IPS-18c (cell line): ENCODE results near the gene GCAT.

Experiments
- H3K4me3 ChIP-seq: 2 replicates; pipeline ENCODE4 v1.7.0; 2013; ENCODE audit warnings: low read depth, mild to moderate bottlenecking, low read length, moderate library complexity; ENCODE audit not compliant: insufficient read depth
- H3K9me3 ChIP-seq: one replicate; pipeline ENCODE4 v1.6.1; 2013; ENCODE audit warnings: mild to moderate bottlenecking, low read length, moderate library complexity; ENCODE audit not compliant: control insufficient read depth, insufficient read depth

The GCAT gene

GRCh38 chr22:37852418-37852817, 44.7 kb downstream of the GCAT start:
- Histone ChIP-seq H3K4me3 (no peak overlapping the region), H3K9me3 (no peaks in the 10 kb centered on the region)

DNA sequence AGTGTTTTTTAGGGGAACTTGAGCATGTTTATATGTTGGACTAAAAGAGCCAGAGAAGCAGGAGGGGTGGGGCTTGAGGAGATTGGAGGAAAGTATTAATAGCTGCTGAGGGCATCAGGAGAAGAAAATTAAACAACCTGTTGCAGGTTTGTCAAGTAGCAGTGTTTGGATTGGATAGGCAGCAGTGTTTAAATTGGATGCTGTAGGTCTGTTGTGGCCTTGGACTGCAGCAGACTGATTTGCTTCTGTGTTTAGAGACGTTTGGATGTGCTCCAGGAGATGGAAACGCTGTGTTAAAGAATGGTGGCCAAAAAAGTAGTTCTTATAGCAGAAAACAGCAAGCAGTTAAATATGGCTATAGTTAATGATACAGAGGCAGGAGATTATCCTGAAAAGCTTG, 47.2 kb downstream of the GCAT start:
- no peaks in the 10 kb centered on the region for H3K9me3 ChIP-seq
- H3K4me3 ChIP-seq, result no peak overlapping the region

GRCh38 chr22:37855462-37855861, 47.7 kb downstream of the GCAT start:
- no peak overlapping the region for H3K4me3 ChIP-seq
- no peaks in the 10 kb centered on the region for H3K9me3 ChIP-seq

GRCh38 chr22:37860796-37861421, 53.2 kb downstream of the GCAT start:
- no peak overlapping the region for H3K4me3 ChIP-seq
- H3K9me3 ChIP-seq, result no peaks in the 10 kb centered on the region

DNA sequence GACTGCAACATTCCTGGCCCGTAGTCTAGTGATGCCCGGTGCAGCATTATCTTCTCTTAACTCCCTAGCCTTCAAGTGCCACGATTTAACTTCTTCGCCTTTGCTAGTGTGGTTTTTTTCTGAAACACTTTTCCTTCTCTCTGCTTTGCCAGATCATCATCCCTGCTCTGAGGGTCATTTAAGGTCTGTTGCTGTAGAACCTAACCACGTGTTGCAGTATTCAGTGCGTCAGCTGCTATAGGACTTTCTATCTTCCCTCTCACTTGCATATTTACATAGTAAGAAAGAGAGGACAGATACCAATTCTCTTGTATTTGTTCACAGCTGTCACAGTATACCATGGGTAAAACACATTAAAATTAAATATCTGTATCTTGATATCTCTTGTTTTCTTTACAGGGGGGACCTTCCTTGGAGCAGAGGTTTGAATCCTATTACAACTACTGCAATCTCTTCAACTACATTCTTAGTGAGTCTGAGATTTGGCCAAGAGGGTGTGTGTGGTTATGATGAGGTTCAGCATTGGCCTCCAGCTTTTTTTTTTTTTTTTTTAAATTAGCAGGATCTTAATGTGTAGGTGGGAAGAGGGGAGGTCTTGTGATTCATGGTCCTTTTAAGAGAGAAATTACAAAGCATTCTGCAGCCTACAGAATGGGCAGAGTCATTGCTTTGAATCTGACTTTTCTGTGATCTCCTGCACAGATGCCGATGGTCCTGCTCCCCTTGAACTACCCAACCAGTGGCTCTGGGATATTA, 55.0 kb downstream of the GCAT start:
- no peak overlapping the region for H3K4me3 ChIP-seq
- H3K9me3 ChIP-seq, result no peaks in the 10 kb centered on the region

GRCh38 chr22:37865510-37865909, 57.8 kb downstream of the GCAT start:
- Histone ChIP-seq H3K4me3 (no peak overlapping the region), H3K9me3 (no peaks in the 10 kb centered on the region)
